Stomach (tissue), 4 donors: ENCODE results near the gene ZCWPW1.

ENCODE experiments used
- EP300 ChIP-seq: sonication (generic); formaldehyde crosslinking; IDR thresholded peaks from one replicate; pipeline ENCODE4 v1.6.1; 2017; ENCODE audit warnings: antibody characterized with exemption
- POLR2A ChIP-seq, 4 donors: fragments of 450-650 bp; IDR thresholded peaks; one replicate each; pipeline ENCODE4 v1.6.1; 2016; ENCODE audit warnings: antibody characterized with exemption in 4 of 4, control low read depth in 2 of 4, mild to moderate bottlenecking in 1 of 4, moderate library complexity in 1 of 4
- POLR2AphosphoS5 ChIP-seq, 3 donors: sonication (generic); formaldehyde crosslinking; IDR thresholded peaks; one replicate each; pipeline ENCODE4 v1.6.1; 2016; ENCODE audit warnings: antibody characterized with exemption in 3 of 3
- TF ChIP-seq, protein P1 (sequence below), 7 experiments: fragments of 450-650 bp in 4 of 7; fragments of 200-600 bp in 3 of 7; sonication (generic) in 3 of 7; IDR thresholded peaks; one replicate each; pipeline ENCODE4 v1.5.1; 2016 to 2019; ENCODE audit warnings: antibody characterized with exemption in 7 of 7, control low read depth in 2 of 7, mild to moderate bottlenecking in 1 of 7

DNA sequence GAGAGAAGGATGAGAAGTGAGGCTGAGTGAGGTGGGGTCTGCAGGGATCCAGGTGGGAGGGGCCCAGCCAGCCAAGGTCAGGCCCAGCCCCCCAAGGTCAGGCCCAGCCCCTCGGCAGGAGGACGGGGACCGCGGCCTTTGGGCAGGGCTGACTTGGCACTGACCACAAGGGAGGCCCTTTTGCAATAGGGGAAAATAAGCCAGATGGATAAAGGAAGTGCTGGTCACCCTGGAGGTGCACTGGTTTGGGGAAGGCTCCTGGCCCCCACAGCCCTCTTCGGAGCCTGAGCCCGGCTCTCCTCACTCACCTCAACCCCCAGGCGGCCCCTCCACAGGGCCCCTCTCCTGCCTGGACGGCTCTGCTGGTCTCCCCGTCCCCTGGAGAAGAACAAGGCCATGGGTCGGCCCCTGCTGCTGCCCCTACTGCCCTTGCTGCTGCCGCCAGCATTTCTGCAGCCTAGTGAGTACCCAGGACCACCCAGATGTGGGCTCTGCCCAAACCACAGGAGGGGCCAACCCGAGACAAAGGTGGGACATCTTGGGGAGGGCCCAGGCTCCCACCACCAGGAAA lies 55.2 kb downstream of the ZCWPW1 start, which contains the start of gene PILRA:
- TF ChIP-seq, protein P1, sequence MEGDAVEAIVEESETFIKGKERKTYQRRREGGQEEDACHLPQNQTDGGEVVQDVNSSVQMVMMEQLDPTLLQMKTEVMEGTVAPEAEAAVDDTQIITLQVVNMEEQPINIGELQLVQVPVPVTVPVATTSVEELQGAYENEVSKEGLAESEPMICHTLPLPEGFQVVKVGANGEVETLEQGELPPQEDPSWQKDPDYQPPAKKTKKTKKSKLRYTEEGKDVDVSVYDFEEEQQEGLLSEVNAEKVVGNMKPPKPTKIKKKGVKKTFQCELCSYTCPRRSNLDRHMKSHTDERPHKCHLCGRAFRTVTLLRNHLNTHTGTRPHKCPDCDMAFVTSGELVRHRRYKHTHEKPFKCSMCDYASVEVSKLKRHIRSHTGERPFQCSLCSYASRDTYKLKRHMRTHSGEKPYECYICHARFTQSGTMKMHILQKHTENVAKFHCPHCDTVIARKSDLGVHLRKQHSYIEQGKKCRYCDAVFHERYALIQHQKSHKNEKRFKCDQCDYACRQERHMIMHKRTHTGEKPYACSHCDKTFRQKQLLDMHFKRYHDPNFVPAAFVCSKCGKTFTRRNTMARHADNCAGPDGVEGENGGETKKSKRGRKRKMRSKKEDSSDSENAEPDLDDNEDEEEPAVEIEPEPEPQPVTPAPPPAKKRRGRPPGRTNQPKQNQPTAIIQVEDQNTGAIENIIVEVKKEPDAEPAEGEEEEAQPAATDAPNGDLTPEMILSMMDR (IDR thresholded peaks at IDR 0.05), result no peak
- TF ChIP-seq POLR2A (IDR thresholded peaks at IDR 0.05) (no peak), POLR2AphosphoS5 (IDR thresholded peaks at IDR 0.05) (peak in 1 of 3 donors; percentile 25), EP300 (no peak)
